AG04449 (cell line): Measurements from ENCODE around the gene SORBS1.

Source experiments
- CTCF ChIA-PET: fragments of 350-600 bp; formaldehyde crosslinking; extraction: SDS; loops from one replicate; lab custom pipeline; 2021; ENCODE audit warnings: antibody characterized with exemption; lab: Yijun Ruan, JAX
- POLR2A ChIA-PET: fragments of 400-600, 350-600 bp; formaldehyde crosslinking; extraction: SDS; loops from one replicate; lab custom pipeline; 2020; ENCODE audit warnings: antibody characterized with exemption, inconsistent platforms; lab: Yijun Ruan, JAX
- DNase-seq: peaks from one replicate; pipeline ENCODE4 v3.0.0-alpha.2; 2010; ENCODE audit warnings: low read depth, low spot score
- H3K4me3 ChIP-seq: 2 replicates; pipeline ENCODE4 v1.5.1; 2011; ENCODE audit warnings: low read depth, mild to moderate bottlenecking, control low read depth, low read length
- TF ChIP-seq, protein P1 (sequence below): IDR thresholded peaks from one replicate; pipeline ENCODE4 v1.5.1; 2011; ENCODE audit warnings: mild to moderate bottlenecking, moderate library complexity, low read length, control low read depth, inconsistent platforms; ENCODE audit not compliant: insufficient read depth; ENCODE audit errors: missing control alignments

Gene SORBS1

GRCh38 chr10:95395947-95396449, 165.2 kb downstream of the SORBS1 start:
- no peak overlapping the region for H3K4me3 ChIP-seq
- CTCF ChIA-PET: no interaction called here
- no peak for DNase-seq
- POLR2A ChIA-PET: no interaction called here
- TF ChIP-seq, protein P1, sequence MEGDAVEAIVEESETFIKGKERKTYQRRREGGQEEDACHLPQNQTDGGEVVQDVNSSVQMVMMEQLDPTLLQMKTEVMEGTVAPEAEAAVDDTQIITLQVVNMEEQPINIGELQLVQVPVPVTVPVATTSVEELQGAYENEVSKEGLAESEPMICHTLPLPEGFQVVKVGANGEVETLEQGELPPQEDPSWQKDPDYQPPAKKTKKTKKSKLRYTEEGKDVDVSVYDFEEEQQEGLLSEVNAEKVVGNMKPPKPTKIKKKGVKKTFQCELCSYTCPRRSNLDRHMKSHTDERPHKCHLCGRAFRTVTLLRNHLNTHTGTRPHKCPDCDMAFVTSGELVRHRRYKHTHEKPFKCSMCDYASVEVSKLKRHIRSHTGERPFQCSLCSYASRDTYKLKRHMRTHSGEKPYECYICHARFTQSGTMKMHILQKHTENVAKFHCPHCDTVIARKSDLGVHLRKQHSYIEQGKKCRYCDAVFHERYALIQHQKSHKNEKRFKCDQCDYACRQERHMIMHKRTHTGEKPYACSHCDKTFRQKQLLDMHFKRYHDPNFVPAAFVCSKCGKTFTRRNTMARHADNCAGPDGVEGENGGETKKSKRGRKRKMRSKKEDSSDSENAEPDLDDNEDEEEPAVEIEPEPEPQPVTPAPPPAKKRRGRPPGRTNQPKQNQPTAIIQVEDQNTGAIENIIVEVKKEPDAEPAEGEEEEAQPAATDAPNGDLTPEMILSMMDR: no peak

DNA sequence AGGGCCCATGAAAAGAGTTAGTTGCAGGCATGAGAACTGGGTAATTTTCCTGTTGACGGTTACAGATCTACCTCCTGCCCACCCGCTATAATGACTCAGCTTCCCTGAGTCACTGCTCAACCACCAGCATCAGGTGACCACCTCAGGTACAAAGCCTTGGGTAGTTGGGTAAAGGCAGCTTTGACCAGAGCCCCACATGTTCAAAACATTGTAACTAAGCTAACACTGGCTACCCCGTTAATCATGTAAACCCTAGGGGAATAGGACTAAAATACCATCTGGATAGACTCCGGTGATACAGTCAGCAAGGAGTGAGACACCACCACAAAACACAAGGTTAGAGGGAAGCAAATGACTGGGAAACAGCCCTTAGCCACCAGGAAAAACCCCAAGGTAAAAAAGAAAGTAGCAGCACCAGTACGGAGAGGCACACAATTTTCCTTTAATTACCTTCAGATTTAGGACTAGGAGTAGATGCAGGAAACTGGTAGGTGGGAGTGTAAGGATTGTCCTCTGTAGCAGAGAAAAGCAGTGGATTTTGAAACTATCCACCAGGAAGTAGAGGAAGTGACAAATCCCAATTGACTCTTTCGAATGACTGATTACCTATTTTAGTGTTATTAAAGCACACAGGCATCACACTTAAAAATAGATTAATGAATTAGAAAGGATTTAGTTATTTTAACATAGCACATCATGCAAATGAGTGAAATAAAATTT, 166.8 kb downstream of the SORBS1 start:
- no peak overlapping the region for H3K4me3 ChIP-seq
- DNase-seq: no peak
- ChIA-PET CTCF (interaction anchor here (1.1 kb wide), 1 partner anchor 19 kb away, joined by 3 read pairs; no protein-coding TSS in a partner anchor), POLR2A (no interaction called here)
- TF ChIP-seq, protein P1: no peak

DNA sequence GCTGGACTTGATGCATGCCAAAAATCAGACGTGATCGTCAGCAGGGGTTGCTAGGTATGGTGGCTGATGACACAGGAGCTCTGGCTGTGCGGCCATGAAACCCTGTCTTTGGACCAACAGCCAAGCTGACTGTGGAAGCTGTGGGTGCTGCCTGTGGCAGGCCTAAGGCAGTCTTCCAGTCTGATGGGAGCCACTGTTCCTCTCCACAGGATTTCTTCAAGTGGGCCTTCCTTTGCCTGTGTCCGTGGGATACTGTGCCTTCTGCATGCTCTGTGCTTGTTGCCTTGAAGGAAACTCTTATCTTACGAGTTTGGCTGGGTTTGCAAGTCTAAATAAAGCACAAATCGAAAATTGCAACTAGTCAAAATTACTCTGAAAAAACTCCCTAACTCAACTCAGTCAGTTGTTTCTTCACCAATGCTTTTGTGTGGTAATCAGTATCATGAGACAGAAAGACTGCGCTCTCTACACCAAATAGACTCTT, 168.4 kb downstream of the SORBS1 start:
- POLR2A ChIA-PET: no interaction called here
- H3K4me3 ChIP-seq: no peak overlapping the region
- CTCF ChIA-PET: interaction anchor here (1.0 to 1.1 kb wide), 3 partner anchors 18 to 38 kb away, joined by 3 to 6 read pairs (median 3); no protein-coding TSS in a partner anchor
- TF ChIP-seq, protein P1: no peak
- no peak for DNase-seq

DNA sequence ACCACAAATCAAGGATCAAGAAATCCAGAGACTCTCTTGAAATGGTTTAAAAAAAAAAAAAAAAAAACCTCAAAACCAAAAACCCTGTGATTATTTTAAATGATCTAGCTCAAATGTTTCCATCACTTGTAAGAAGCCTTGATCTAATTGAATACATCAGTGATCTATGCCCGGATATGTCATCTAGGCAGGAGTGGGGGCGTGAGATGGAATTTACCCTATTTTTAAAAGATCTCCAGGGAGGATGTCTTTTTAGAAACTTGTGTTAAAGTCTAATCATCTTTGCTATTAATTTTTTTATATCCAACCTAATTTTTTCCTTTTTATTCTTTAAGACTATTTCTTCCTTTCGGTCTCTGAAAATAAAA, 169.0 kb downstream of the SORBS1 start:
- POLR2A ChIA-PET: no interaction called here
- no peak overlapping the region for H3K4me3 ChIP-seq
- CTCF ChIA-PET: interaction anchor here (0.8 to 1.1 kb wide), 5 partner anchors 12 to 146 kb away, joined by 3 to 6 read pairs (median 3); no protein-coding TSS in a partner anchor
- no peak for DNase-seq
- TF ChIP-seq, protein P1: no peak

GRCh38 chr10:95391581-95392216, 169.5 kb downstream of the SORBS1 start:
- H3K4me3 ChIP-seq: no peak overlapping the region
- ChIA-PET CTCF (interaction anchor here (0.8 to 1.1 kb wide), 5 partner anchors 12 to 145 kb away, joined by 3 to 6 read pairs (median 3); no protein-coding TSS in a partner anchor), POLR2A (no interaction called here)
- DNase-seq: no peak
- TF ChIP-seq, protein P1: peak; percentile 19

GRCh38 chr10:95391164-95391563, 170.0 kb downstream of the SORBS1 start:
- POLR2A ChIA-PET: no interaction called here
- CTCF ChIA-PET: interaction anchor here (0.8 to 1.1 kb wide), 3 partner anchors 11 to 145 kb away, joined by 3 read pairs; no protein-coding TSS in a partner anchor
- no peak for DNase-seq
- H3K4me3 ChIP-seq: no peak overlapping the region
- TF ChIP-seq, protein P1: no peak
